GM10847 (cell line): Measurements from ENCODE around the gene FAM20C.

ENCODE experiments used
- POLR2A ChIP-seq: IDR thresholded peaks from 2 replicates; pipeline ENCODE4 v1.6.1; 2011; ENCODE audit not compliant: insufficient read length; ENCODE audit errors: extremely low read depth

FAM20C gene

GRCh38 chr7:282621-283020 lies 90.2 kb downstream of the FAM20C start:
- TF ChIP-seq POLR2A, result no peak

DNA sequence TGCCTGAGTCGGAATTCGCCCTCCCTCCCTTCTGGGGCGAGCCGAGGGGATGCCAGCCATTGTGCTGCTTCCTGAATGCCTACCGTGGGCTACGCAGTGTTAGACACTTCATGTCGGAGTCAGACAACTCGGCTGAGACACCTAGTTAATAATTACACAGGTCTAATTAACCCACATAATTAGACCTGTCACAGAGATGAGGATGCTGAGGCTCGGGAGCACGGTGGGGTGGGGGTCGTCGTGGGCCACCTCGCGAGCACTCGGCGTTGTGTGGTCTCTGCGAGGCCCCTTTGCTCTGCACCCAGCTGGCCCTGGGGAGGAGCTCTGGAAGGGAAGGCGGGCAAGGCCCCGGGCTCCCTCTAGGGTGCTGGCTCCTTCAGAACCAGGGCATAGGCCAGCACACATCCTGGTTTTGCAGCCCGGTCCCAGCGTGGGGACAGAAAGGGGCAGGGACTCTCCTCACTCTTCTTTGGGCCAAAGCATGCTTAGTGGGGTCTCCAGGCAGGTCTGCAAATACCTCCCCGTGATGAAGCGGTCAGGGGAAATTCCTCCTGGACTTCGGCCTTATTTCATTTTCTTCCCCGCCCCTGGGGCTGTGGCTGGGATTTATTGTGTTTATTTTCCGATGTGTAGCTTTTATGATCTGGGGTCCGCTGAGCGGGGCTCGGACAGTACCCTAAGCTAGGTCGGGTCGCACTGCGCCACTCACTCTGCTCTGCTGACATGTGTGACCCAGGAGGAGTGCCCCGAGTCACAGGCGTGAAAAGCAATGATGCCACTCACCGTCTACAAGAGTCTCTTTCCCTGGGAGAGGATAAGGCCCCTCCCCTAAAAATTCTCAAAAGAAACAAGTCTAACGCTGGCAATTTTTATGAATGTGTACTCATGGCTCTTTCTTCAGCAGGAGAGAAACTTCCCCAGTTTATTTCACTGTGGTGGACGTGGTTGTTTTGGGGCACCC lies 92.7 kb downstream of the FAM20C start:
- no peak for TF ChIP-seq POLR2A

GRCh38 chr7:285731-286130 lies 93.4 kb downstream of the FAM20C start:
- no peak for TF ChIP-seq POLR2A

- no peak for TF ChIP-seq POLR2A
Measured at GRCh38 chr7:286266-286665, 93.9 kb downstream of the FAM20C start.

- no peak for TF ChIP-seq POLR2A
Measured at GRCh38 chr7:288671-289101, 96.3 kb downstream of the FAM20C start.

- TF ChIP-seq POLR2A, result no peak
Measured at GRCh38 chr7:289209-289755, 96.9 kb downstream of the FAM20C start.

- no peak for TF ChIP-seq POLR2A
Measured at GRCh38 chr7:289756-290553, 97.6 kb downstream of the FAM20C start, which contains the start of gene FOXL3. FOXL3 (plus strand) TSS chr7:290170; CDS start chr7:290170, 0 bp downstream.

DNA sequence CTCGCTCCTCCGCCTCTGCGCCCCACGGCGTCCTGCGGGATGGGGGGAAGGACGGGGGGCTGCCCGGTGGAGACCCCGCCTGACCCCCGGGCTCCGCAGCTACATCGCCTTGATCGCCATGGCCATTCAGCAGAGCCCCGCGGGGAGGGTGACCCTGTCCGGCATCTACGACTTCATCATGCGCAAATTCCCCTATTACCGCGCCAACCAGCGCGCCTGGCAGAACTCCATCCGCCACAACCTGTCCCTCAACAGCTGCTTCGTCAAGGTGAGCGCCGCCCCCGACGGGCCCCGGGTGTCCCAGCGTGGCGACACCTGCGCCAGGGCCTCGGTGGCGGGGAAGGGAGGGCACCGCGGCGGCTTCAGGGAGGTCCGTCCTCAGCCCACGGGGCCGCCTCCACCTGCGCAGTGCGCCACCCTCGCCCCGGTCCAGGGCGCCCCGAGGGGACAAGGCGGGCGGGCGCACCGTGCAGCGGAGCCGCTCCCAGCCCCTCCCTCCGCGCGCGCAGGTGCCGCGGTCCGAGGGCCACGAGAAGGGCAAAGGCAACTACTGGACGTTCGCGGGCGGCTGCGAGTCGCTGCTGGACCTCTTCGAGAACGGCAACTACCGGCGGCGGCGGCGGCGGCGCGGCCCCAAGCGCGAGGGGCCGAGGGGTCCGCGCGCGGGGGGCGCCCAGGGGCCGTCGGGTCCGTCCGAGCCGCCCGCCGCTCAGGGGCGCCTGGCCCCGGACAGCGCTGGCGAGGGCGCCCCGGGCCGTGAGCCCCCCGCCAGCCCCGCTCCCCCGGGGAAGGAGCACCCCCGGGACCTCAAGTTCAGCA lies 98.4 kb downstream of the FAM20C start:
- TF ChIP-seq POLR2A, result no peak

- TF ChIP-seq POLR2A, result no peak
Measured at GRCh38 chr7:291373-292092, 99.2 kb downstream of the FAM20C start.

DNA sequence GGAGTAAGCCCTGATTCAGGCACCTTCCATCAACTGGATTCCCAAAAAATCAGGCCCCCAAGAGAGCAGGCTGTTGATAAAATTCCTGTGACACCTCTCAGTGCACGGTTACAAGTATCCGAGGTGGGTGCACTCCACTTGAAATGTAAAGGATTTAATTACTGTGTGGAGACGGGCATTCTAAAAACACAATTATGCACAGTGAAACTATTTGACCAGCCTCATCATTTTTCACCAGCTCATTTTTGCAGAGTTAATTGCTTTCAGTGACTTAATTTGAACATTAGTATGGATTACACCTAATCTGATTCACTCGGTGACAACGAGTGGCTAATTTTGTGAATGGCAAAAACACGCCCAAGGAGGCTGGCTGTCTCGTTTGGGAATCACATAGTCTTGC lies 99.9 kb downstream of the FAM20C start:
- TF ChIP-seq POLR2A, result no peak

GRCh38 chr7:292826-293225 lies 100.5 kb downstream of the FAM20C start:
- TF ChIP-seq POLR2A, result no peak

GRCh38 chr7:293681-294439 lies 101.5 kb downstream of the FAM20C start:
- no peak for TF ChIP-seq POLR2A

DNA sequence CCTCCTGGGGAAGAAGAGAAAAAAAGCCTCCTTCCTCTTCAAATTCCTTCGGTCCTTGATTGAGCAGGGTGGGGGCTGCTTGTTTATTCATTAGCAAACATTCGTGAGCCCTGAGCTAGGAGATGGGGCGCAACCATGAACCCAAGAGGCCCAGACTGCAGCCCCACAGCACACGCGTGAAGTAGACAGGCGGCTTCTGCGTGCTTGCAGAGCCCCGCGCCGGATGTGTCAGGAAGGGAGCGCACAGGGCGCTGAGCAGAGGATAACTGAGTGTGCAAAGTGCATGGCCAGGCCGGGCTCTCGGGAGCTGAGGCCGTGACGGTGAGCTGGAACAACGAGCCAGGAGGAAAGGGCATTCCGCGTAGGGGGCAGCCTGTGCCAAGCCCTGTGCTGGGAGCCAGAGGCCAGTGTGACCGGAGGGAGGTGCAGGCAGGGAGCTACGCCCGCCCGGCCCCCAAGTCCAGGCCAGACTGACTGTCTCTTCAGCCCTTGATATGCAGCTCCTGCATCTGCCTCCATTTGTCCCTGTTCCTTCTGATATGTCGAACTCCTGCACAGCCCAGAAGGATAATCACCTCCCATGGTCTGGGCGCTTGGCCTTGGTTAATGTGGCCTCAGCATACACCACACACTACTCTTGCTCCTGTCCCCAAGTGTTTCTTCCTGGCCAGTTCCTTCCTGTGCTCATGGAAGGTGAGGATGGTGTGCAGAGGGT lies 102.2 kb downstream of the FAM20C start:
- TF ChIP-seq POLR2A, result no peak
